Measurements from ENCODE around the gene ATXN7L1. TPM values are rescaled to one million over a fixed set of nuclear protein-coding genes. Genes with fewer than 3 reads are reported as not detected.

Gene ATXN7L1
- total RNA-seq, 4 donors from 2014 or later = 12.3 to 28.8 (median 21.0) TPM

- Histone ChIP-seq H3K36me3 (no peaks in the 10 kb centered on the region), H3K9me3 (no peaks in the 10 kb centered on the region), H3K4me3 (no peak overlapping the region), H3K27ac (no peak overlapping the region), H3K27me3 (no peaks in the 10 kb centered on the region), H3K4me1 (peaks cover 0 to 54% (median 17%) of the 10 kb centered on the region in 4 donors)
- 93 to 100% methylated on average over 2 to 4 of the region's 4 CpGs for WGBS, 2 donors (ENCODE audit: low coverage in 1 of 2)
- in situ Hi-C loops (cut with MboI; ENCODE audit: low pct_ligation_motif_present in 1 of 4, low pct_unique_long_range_greater_than_20kb in 1 of 4, low sequenced_read_pairs in 3 of 4) = no loop called here
- intact Hi-C loops (cut with DNase I; ENCODE audit: low total_unique reads) = no loop called here
- TF ChIP-seq POLR2A (IDR thresholded peaks at IDR 0.05) (no peak), EP300 (IDR thresholded peaks at IDR 0.05; ENCODE audit: low read depth) (no peak), CTCF (IDR thresholded peaks at IDR 0.05) (no peak), POLR2AphosphoS5 (IDR thresholded peaks at IDR 0.05) (no peak)
- no peak for DNase-seq
These were observed 69.0 kb downstream of the ATXN7L1 start for GRCh38 chr7:105807448-105807762.

GRCh38 chr7:105806592-105807447 lies 69.6 kb downstream of the ATXN7L1 start:
- 47 to 50% methylated on average over 4 to 5 of the region's 5 CpGs for WGBS, 2 donors (ENCODE audit: low coverage in 1 of 2)
- intact Hi-C loops (cut with DNase I; ENCODE audit: low total_unique reads) (no loop called here), in situ Hi-C loops (cut with MboI; ENCODE audit: low pct_ligation_motif_present in 1 of 4, low pct_unique_long_range_greater_than_20kb in 1 of 4, low sequenced_read_pairs in 3 of 4) (no loop called here)
- Histone ChIP-seq H3K27ac (no peak overlapping the region), H3K27me3 (no peaks in the 10 kb centered on the region), H3K4me1 (peaks cover 0 to 52% (median 16%) of the 10 kb centered on the region in 4 donors), H3K9me3 (no peaks in the 10 kb centered on the region), H3K4me3 (no peak overlapping the region), H3K36me3 (no peaks in the 10 kb centered on the region)
- no peak for TF ChIP-seq CTCF (IDR thresholded peaks at IDR 0.05)
- no peak for TF ChIP-seq POLR2AphosphoS5 (IDR thresholded peaks at IDR 0.05)
- no peak for TF ChIP-seq EP300 (IDR thresholded peaks at IDR 0.05; ENCODE audit: low read depth)
- TF ChIP-seq POLR2A (IDR thresholded peaks at IDR 0.05) = no peak
- peak; percentile 24 for DNase-seq

GRCh38 chr7:105805447-105806019 lies 70.9 kb downstream of the ATXN7L1 start:
- intact Hi-C loops (cut with DNase I; ENCODE audit: low total_unique reads) (no loop called here), in situ Hi-C loops (cut with MboI; ENCODE audit: low pct_ligation_motif_present in 1 of 4, low pct_unique_long_range_greater_than_20kb in 1 of 4, low sequenced_read_pairs in 3 of 4) (no loop called here)
- TF ChIP-seq POLR2AphosphoS5 (IDR thresholded peaks at IDR 0.05) = no peak
- TF ChIP-seq EP300 (IDR thresholded peaks at IDR 0.05; ENCODE audit: low read depth) = no peak
- 76 to 80% methylated on average over 6 to 11 of the region's 11 CpGs for WGBS, 2 donors (ENCODE audit: low coverage in 1 of 2)
- DNase-seq = no peak
- H3K4me3 ChIP-seq = no peak overlapping the region
- H3K4me1 ChIP-seq = peaks cover 2 to 46% (median 7%) of the 10 kb centered on the region in 4 donors
- no peaks in the 10 kb centered on the region for H3K27me3 ChIP-seq
- no peaks in the 10 kb centered on the region for H3K36me3 ChIP-seq
- no peak overlapping the region for H3K27ac ChIP-seq
- no peaks in the 10 kb centered on the region for H3K9me3 ChIP-seq

- no peak for TF ChIP-seq POLR2A (IDR thresholded peaks at IDR 0.05)
- no peak for TF ChIP-seq CTCF (IDR thresholded peaks at IDR 0.05)
- no peak for TF ChIP-seq EP300 (IDR thresholded peaks at IDR 0.05; ENCODE audit: low read depth)
- TF ChIP-seq POLR2AphosphoS5 (IDR thresholded peaks at IDR 0.05) = no peak
- no peaks in the 10 kb centered on the region for H3K36me3 ChIP-seq
- 57% methylated on average over 2 of the region's 2 CpGs; no CpG with 5 or more reads in 1 of the 2 donors for WGBS, 2 donors (ENCODE audit: low coverage in 1 of 2)
- no peaks in the 10 kb centered on the region for H3K9me3 ChIP-seq
- H3K27me3 ChIP-seq = no peaks in the 10 kb centered on the region
- no peak overlapping the region for H3K27ac ChIP-seq
- intact Hi-C loops (cut with DNase I; ENCODE audit: low total_unique reads) = no loop called here
- H3K4me3 ChIP-seq = no peak overlapping the region
- DNase-seq = no peak
- in situ Hi-C loops (cut with MboI; ENCODE audit: low pct_ligation_motif_present in 1 of 4, low pct_unique_long_range_greater_than_20kb in 1 of 4, low sequenced_read_pairs in 3 of 4) = no loop called here
- peaks cover 0 to 40% (median 10%) of the 10 kb centered on the region in 4 donors for H3K4me1 ChIP-seq
These were observed 73.0 kb downstream of the ATXN7L1 start for GRCh38 chr7:105803429-105803736.
